Loucy (cell line): ENCODE measurements around the gene UVRAG.

Experiments
- CTCF ChIP-seq: fragments of 200-600 bp; sonication (generic); conservative IDR thresholded peaks from 2 replicates; pipeline ENCODE4 v1.5.1; 2014; ENCODE audit warnings: mild to moderate bottlenecking, antibody characterized with exemption, low read length
- EZH2phosphoT487 ChIP-seq: fragments of 200-600 bp; IDR thresholded peaks from 2 replicates; pipeline ENCODE4 v1.6.1; 2018; ENCODE audit warnings: antibody characterized with exemption, mild to moderate bottlenecking, moderate library complexity, borderline replicate concordance

DNA sequence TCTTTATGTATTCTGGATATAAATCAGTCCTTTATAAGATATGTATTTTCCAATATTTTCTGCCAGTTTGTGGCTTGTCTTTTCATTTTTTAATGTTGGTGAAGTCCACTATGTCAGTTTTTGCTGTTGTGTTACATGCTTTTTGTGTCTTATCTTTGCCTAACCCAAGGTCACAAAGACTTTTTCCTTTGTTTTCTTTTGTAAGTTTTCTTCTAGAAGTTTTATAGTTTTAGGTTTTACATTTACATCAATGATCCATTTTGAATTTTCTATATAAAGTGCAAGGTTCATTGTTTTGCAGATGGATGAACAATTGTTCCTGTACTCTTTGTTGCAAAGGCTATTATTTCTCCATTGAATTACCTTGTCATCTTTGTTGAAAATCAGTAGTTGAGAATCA, 69.3 kb downstream of the UVRAG start:
- TF ChIP-seq EZH2phosphoT487 (no peak), CTCF (no peak)
